ENCODE measurements around the gene CLDN5.

The CLDN5 gene

GRCh38 chr22:19524170-19525115 is at the start of gene CLDN5:
Gene CLDN5 (minus strand): TSS chr22:19524410. CDS start chr22:19524255, 155 bp downstream.
- peak; percentile 83 for DNase-seq (ENCODE audit: low spot score)

- no peak for DNase-seq (ENCODE audit: low spot score)
Observed at GRCh38 chr22:19571995-19572394, 47.8 kb upstream of the CLDN5 start.

- no peak for DNase-seq (ENCODE audit: low spot score)
Observed at GRCh38 chr22:19571207-19571795, 47.1 kb upstream of the CLDN5 start.

GRCh38 chr22:19569976-19570375 is 45.8 kb upstream of the CLDN5 start:
- DNase-seq (ENCODE audit: low spot score): no peak

GRCh38 chr22:19569276-19569640 is 45.0 kb upstream of the CLDN5 start:
- no peak for DNase-seq (ENCODE audit: low spot score)

- DNase-seq (ENCODE audit: low spot score): peak; percentile 78
Observed at GRCh38 chr22:19568337-19569275, 44.4 kb upstream of the CLDN5 start.

GRCh38 chr22:19567157-19568009 is 43.2 kb upstream of the CLDN5 start:
- no peak for DNase-seq (ENCODE audit: low spot score)

GRCh38 chr22:19566279-19567156 is 42.3 kb upstream of the CLDN5 start:
- no peak for DNase-seq (ENCODE audit: low spot score)

- DNase-seq (ENCODE audit: low spot score): no peak
Observed at GRCh38 chr22:19565382-19566278, 41.4 kb upstream of the CLDN5 start.

- no peak for DNase-seq (ENCODE audit: low spot score)
Observed at GRCh38 chr22:19559956-19560355, 35.7 kb upstream of the CLDN5 start.

- no peak for DNase-seq (ENCODE audit: low spot score)
Observed at GRCh38 chr22:19559324-19559811, 35.2 kb upstream of the CLDN5 start.

GRCh38 chr22:19556963-19557545 is 32.8 kb upstream of the CLDN5 start:
- DNase-seq (ENCODE audit: low spot score): no peak

- no peak for DNase-seq (ENCODE audit: low spot score)
Observed at GRCh38 chr22:19555651-19556050, 31.4 kb upstream of the CLDN5 start.

- peak; percentile 65 for DNase-seq (ENCODE audit: low spot score)
Observed at GRCh38 chr22:19554834-19555404, 30.7 kb upstream of the CLDN5 start.

- DNase-seq (ENCODE audit: low spot score): no peak
Observed at GRCh38 chr22:19553201-19553600, 29.0 kb upstream of the CLDN5 start.

- no peak for DNase-seq (ENCODE audit: low spot score)
Observed at GRCh38 chr22:19550382-19550781, 26.2 kb upstream of the CLDN5 start.

- no peak for DNase-seq (ENCODE audit: low spot score)
Observed at GRCh38 chr22:19549428-19549827, 25.2 kb upstream of the CLDN5 start.

GRCh38 chr22:19548964-19549363 is 24.8 kb upstream of the CLDN5 start:
- DNase-seq (ENCODE audit: low spot score): no peak
